Activated CD4-positive, alpha-beta T cell treated with anti-CD3 and anti-CD28 coated beads, Interleukin-2, amount 50 U/mL, for 4 hours (primary cell): ENCODE results near the gene GBP5.
A peak's percentile ranks its signal among the peaks of the same experiment; 100 is the strongest.
"Not testable (repeated sequence)": the region's sequence is repeated elsewhere in the genome, so short reads cannot be mapped to it uniquely, and the experiment has no call there.

Experiments
- DNase-seq, 2 experiments: peaks; one replicate each; pipeline ENCODE4 v3.0.0-alpha.2; 2020

Gene GBP5

GRCh38 chr1:89280766-89281165 is 8.1 kb upstream of the GBP5 start:
- no peak for DNase-seq

- no peak for DNase-seq
Measured at GRCh38 chr1:89279011-89279466, 6.4 kb upstream of the GBP5 start.

GRCh38 chr1:89277725-89278124 is 5.1 kb upstream of the GBP5 start:
- DNase-seq = no peak

GRCh38 chr1:89276690-89277089 is 4.0 kb upstream of the GBP5 start:
- no peak for DNase-seq

GRCh38 chr1:89274411-89274857 is 1.8 kb upstream of the GBP5 start:
- no peak for DNase-seq

- DNase-seq = no peak
Measured at GRCh38 chr1:89273324-89273778, 691 bp upstream of the GBP5 start.

GRCh38 chr1:89271341-89272015 is 1.2 kb downstream of the GBP5 start:
- DNase-seq = no peak

GRCh38 chr1:89270423-89270822 is 2.2 kb downstream of the GBP5 start:
- DNase-seq = no peak

GRCh38 chr1:89269277-89269676 is 3.4 kb downstream of the GBP5 start:
- DNase-seq = no peak

- no peak for DNase-seq
Measured at GRCh38 chr1:89262643-89263042, 10.0 kb downstream of the GBP5 start.

GRCh38 chr1:89261926-89262515 is 10.6 kb downstream of the GBP5 start:
- DNase-seq = no peak

GRCh38 chr1:89260566-89261255 is 11.9 kb downstream of the GBP5 start:
- no peak for DNase-seq

GRCh38 chr1:89260042-89260441 is 12.6 kb downstream of the GBP5 start:
- no peak for DNase-seq

- DNase-seq = peak in 1 of 2 experiments; percentile 27
Measured at GRCh38 chr1:89259283-89259971, 13.2 kb downstream of the GBP5 start.

- DNase-seq = no peak
Measured at GRCh38 chr1:89257041-89257440, 15.6 kb downstream of the GBP5 start.

- DNase-seq = not testable (repeated sequence)
Measured at GRCh38 chr1:89255581-89255980, 17.1 kb downstream of the GBP5 start.

GRCh38 chr1:89254658-89255287 is 17.9 kb downstream of the GBP5 start:
- no peak for DNase-seq

GRCh38 chr1:89243046-89243445 is 29.6 kb downstream of the GBP5 start:
- DNase-seq = no peak
